ENCODE measurements around the gene RBM17. TPM values are rescaled to one million over a fixed set of nuclear protein-coding genes. Genes with fewer than 3 reads are reported as not detected.
A peak's percentile ranks its signal among the peaks of the same experiment; 100 is the strongest.

The RBM17 gene
- total RNA-seq, 6 experiments from 2014 or later, result 11.9 to 40.6 (median 28.1) TPM

- 81% methylated on average over 7 of the region's 9 CpGs for WGBS (ENCODE audit: insufficient coverage, low coverage, low lambda C conversion rate, missing lambda C conversion rate)
- TF ChIP-seq POLR2A (IDR thresholded peaks at IDR 0.05) (no peak), CTCF (IDR thresholded peaks at IDR 0.05) (no peak)
- H3K9me3 ChIP-seq, result no peaks in the 10 kb centered on the region
- no peaks in the 10 kb centered on the region for H3K36me3 ChIP-seq
- intact Hi-C loops (cut with DNase I), result loop anchor here in 1 of 2 donors (10.0 kb wide), 1 partner anchor 78 kb away; no protein-coding TSS in a partner anchor
- H3K27ac ChIP-seq, result no peak overlapping the region
- H3K4me1 ChIP-seq, result no peaks in the 10 kb centered on the region
- DNase-seq (no peak), ATAC-seq (no peak)
- no peaks in the 10 kb centered on the region for H3K27me3 ChIP-seq
- no peak overlapping the region for H3K4me3 ChIP-seq
Observed at GRCh38 chr10:6082496-6083395, 6.1 kb upstream of the RBM17 start.

GRCh38 chr10:6083523-6084475, 5.0 kb upstream of the RBM17 start:
- no peak for DNase-seq
- Histone ChIP-seq H3K27me3 (no peaks in the 10 kb centered on the region), H3K27ac (no peak overlapping the region), H3K36me3 (no peaks in the 10 kb centered on the region), H3K4me1 (peaks cover 0 to 3% (median 0%) of the 10 kb centered on the region in 4 donors), H3K4me3 (no peak overlapping the region), H3K9me3 (no peaks in the 10 kb centered on the region)
- 39% methylated on average over 17 of the region's 17 CpGs for WGBS (ENCODE audit: insufficient coverage, low coverage, low lambda C conversion rate, missing lambda C conversion rate)
- ATAC-seq, result no peak
- intact Hi-C loops (cut with DNase I), result loop anchor here in 1 of 2 donors (10.0 kb wide), 1 partner anchor 79 kb away; no protein-coding TSS in a partner anchor
- no peak for TF ChIP-seq POLR2A (IDR thresholded peaks at IDR 0.05)
- TF ChIP-seq CTCF (IDR thresholded peaks at IDR 0.05), result no peak

- H3K9me3 ChIP-seq, result no peaks in the 10 kb centered on the region
- 12% methylated on average over 19 of the region's 19 CpGs for WGBS (ENCODE audit: insufficient coverage, low coverage, low lambda C conversion rate, missing lambda C conversion rate)
- peak overlapping the region in 2 of 3 donors; percentile 33 to 48 for H3K27ac ChIP-seq
- no peaks in the 10 kb centered on the region for H3K36me3 ChIP-seq
- H3K4me1 ChIP-seq, result peaks cover 0 to 9% (median 4%) of the 10 kb centered on the region in 4 donors
- intact Hi-C loops (cut with DNase I), result loop anchor here in 1 of 2 donors (10.0 kb wide), 1 partner anchor 82 kb away; no protein-coding TSS in a partner anchor
- DNase-seq (peak; percentile 91 to 92 (median 91)), ATAC-seq (peak; percentile 82 to 90 (median 83))
- no peak overlapping the region for H3K4me3 ChIP-seq
- H3K27me3 ChIP-seq, result no peaks in the 10 kb centered on the region
- TF ChIP-seq POLR2A (IDR thresholded peaks at IDR 0.05) (no peak), CTCF (IDR thresholded peaks at IDR 0.05) (peak; percentile 64 to 86 (median 82))
Observed at GRCh38 chr10:6086375-6087233, 2.2 kb upstream of the RBM17 start.
